GM12878 (cell line): ENCODE data around the gene LRRC3C. TPM values are rescaled to one million over a fixed set of nuclear protein-coding genes. Genes with fewer than 3 reads are reported as not detected.

Experiments used
- ASH2L ChIP-seq: fragments of 300-600, 200-600 bp; sonication (generic); IDR thresholded peaks from 2 replicates; pipeline ENCODE4 v1.6.1; 2017; ENCODE audit warnings: low read depth, mild to moderate bottlenecking, borderline replicate concordance
- BACH1 ChIP-seq: fragments of 450-650 bp; IDR thresholded peaks from 2 replicates; pipeline ENCODE4 v1.6.1; 2017; ENCODE audit warnings: mild to moderate bottlenecking, borderline replicate concordance
- BHLHE40 ChIP-seq, 2 experiments: fragments of 450-650 bp in 1 of 2; IDR thresholded peaks; 2 replicates each; pipeline ENCODE4 v1.6.1; 2011 to 2017; ENCODE audit warnings: low read depth in 2 of 2, borderline replicate concordance in 1 of 2, improper control_type of control experiment in 1 of 2, low read length in 1 of 2, mild to moderate bottlenecking in 1 of 2
- FOS ChIP-seq: IDR thresholded peaks from 3 replicates; pipeline ENCODE4 v1.6.1; 2011; ENCODE audit warnings: borderline replicate concordance; ENCODE audit not compliant: insufficient read length; ENCODE audit errors: extremely low read depth
- HDAC6 ChIP-seq: fragments of 200-600 bp; sonication (generic); IDR thresholded peaks from one replicate; pipeline ENCODE4 v1.8.0; 2017; ENCODE audit warnings: antibody characterized with exemption; ENCODE audit not compliant: unreplicated experiment
- LARP7 ChIP-seq: fragments of 450-650 bp; IDR thresholded peaks from 2 replicates; pipeline ENCODE4 v1.6.1; 2017; ENCODE audit warnings: mild to moderate bottlenecking
- MTA2 ChIP-seq: fragments of 450-650 bp; IDR thresholded peaks from 2 replicates; pipeline ENCODE4 v1.6.1; 2016; ENCODE audit warnings: low read depth, mild to moderate bottlenecking, moderate library complexity
- NBN ChIP-seq: fragments of 450-650 bp; IDR thresholded peaks from 2 replicates; pipeline ENCODE4 v1.6.1; 2016
- NFYA ChIP-seq: IDR thresholded peaks from 2 replicates; pipeline ENCODE4 v1.6.1; 2011; ENCODE audit warnings: low read depth, mild to moderate bottlenecking, low read length, improper control_type of control experiment, borderline replicate concordance
- NFYB ChIP-seq: IDR thresholded peaks from 2 replicates; pipeline ENCODE4 v1.6.1; 2011; ENCODE audit warnings: low read depth, mild to moderate bottlenecking, low read length, improper control_type of control experiment, moderate library complexity; ENCODE audit not compliant: insufficient read depth
- NR2C1 ChIP-seq: fragments of 450-650 bp; IDR thresholded peaks from 2 replicates; pipeline ENCODE4 v1.6.1; 2017; ENCODE audit warnings: antibody characterized with exemption, mild to moderate bottlenecking, moderate library complexity
- PML ChIP-seq: IDR thresholded peaks from 2 replicates; pipeline ENCODE4 v1.6.1; 2012; ENCODE audit warnings: low read length, inconsistent platforms
- SREBF1 ChIP-seq: IDR thresholded peaks from 2 replicates; pipeline ENCODE4 v1.6.1; 2012; ENCODE audit warnings: mild to moderate bottlenecking, low read length
- STAT3 ChIP-seq: IDR thresholded peaks from 2 replicates; pipeline ENCODE4 v1.6.1; 2011; ENCODE audit warnings: low read depth, low read length, improper control_type of control experiment
- TARDBP ChIP-seq: IDR thresholded peaks from 2 replicates; pipeline ENCODE4 v1.6.1; 2016; ENCODE audit warnings: borderline replicate concordance
- TCF12 ChIP-seq: IDR thresholded peaks from 2 replicates; pipeline ENCODE4 v1.6.1; 2011; ENCODE audit warnings: low read depth, mild to moderate bottlenecking, low read length
- WRNIP1 ChIP-seq: IDR thresholded peaks from 2 replicates; pipeline ENCODE4 v1.6.1; 2011; ENCODE audit warnings: low read depth, low read length, improper control_type of control experiment, borderline replicate concordance
- ZBED1 ChIP-seq: IDR thresholded peaks from 2 replicates; pipeline ENCODE4 v1.6.1; 2016; ENCODE audit warnings: borderline replicate concordance
- ZZZ3 ChIP-seq: IDR thresholded peaks from 2 replicates; pipeline ENCODE4 v1.6.1; 2011; ENCODE audit warnings: low read depth; ENCODE audit not compliant: control insufficient read depth, insufficient read length
- polyA plus RNA-seq, 11 experiments: library from polyadenylated mRNA; depleted of rRNA in 4 of 11; unstranded in 6 of 11; stranded (reverse) in 5 of 11; fragments of >200 nt; fragmentation: Nextera tagmentation in 4 of 11; fragmentation: Illumina TruSeq in 1 of 11; extraction: Ambion mirVana in 4 of 11; extraction: Trizol in 1 of 11; gene quantifications; 1 replicate in 1 of 11; 2 replicates in 10 of 11; pipeline versions ENCODE4 v1.2.1 to v1.2.3, GENCODE V29; 2011 to 2016; ENCODE audit warnings: inconsistent platforms in 2 of 11, missing spikeins in 2 of 11, low read depth in 1 of 11
- total RNA-seq, 4 experiments: library from RNA; depleted of rRNA in 3 of 4; stranded (reverse); fragments of >200 nt in 3 of 4; fragmentation: Illumina TruSeq in 1 of 4; extraction: Trizol in 1 of 4; gene quantifications; 2 replicates each; pipeline versions ENCODE4 v1.2.1 to v1.2.3, GENCODE V29; 2013 to 2021
- TF ChIP-seq, protein P1 (sequence below): fragments of 150-350 bp; IDR thresholded peaks from 2 replicates; pipeline ENCODE4 v1.6.1; 2016; ENCODE audit warnings: low read depth, low read length
- TF ChIP-seq, protein P2 (sequence below): IDR thresholded peaks from 2 replicates; pipeline ENCODE4 v1.6.1; 2012; ENCODE audit warnings: mild to moderate bottlenecking, low read depth, low read length
- TF ChIP-seq, protein P3 (sequence below): fragments of 450-650 bp; IDR thresholded peaks from 2 replicates; pipeline ENCODE4 v1.6.1; 2017; ENCODE audit warnings: mild to moderate bottlenecking

The LRRC3C gene
- total and polyA plus RNA-seq, 10 of the 15 experiments (the other 5 are each of a cell fraction or from before 2014, with no cell fraction given), result not detected

DNA sequence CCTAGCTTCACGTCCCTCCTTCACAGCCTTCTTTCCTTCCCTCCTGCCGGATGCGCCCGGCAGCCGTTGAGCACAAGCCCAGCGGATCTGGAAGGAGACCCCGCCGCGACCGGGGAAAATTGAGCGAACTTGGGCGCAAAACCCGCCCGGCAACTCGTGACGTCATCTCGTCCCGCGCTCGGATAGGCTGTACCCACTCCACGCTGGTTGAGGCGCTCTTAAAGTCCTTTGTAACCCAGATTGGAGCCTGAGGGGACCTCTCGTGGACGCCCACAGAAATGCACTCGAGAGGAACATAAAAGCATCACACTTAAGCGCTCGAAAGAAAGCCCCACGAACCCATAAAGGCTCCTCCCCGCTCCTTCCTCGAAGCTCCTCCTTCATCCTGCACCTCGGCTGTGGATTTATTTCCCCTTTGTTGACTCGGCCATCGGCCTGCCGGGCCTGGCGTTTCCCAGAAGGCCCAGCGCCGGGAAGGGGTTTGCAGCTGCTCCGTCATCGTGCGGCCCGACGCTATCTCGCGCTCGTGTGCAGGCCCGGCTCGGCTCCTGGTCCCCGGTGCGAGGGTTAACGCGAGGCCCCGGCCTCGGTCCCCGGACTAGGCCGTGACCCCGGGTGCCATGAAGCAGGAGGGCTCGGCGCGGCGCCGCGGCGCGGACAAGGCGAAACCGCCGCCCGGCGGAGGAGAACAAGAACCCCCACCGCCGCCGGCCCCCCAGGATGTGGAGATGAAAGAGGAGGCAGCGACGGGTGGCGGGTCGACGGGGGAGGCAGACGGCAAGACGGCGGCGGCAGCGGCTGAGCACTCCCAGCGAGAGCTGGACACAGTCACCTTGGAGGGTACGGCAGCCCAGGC, 53.0 kb downstream of the LRRC3C start, which contains the start of gene PSMD3 (continued):
- peak; percentile 100 for TF ChIP-seq NBN
- no peak for TF ChIP-seq HDAC6
- TF ChIP-seq WRNIP1, result 0 out of 2 replicates have a peak, but pooled peaks have one; percentile 83
- TF ChIP-seq SREBF1, result no peak
- no peak; the same call in 1 of the 2 replicates for TF ChIP-seq MTA2
- TF ChIP-seq BACH1, result peak; percentile 82
- peak; percentile 72 to 77 for TF ChIP-seq BHLHE40 (IDR thresholded peaks at IDR 0.05; ENCODE audit: borderline replicate concordance in 1 of 2, low read depth in 2 of 2, low read length in 1 of 2)
- no peak for TF ChIP-seq ZBED1
- no peak for TF ChIP-seq NFYA
- TF ChIP-seq, protein P1, sequence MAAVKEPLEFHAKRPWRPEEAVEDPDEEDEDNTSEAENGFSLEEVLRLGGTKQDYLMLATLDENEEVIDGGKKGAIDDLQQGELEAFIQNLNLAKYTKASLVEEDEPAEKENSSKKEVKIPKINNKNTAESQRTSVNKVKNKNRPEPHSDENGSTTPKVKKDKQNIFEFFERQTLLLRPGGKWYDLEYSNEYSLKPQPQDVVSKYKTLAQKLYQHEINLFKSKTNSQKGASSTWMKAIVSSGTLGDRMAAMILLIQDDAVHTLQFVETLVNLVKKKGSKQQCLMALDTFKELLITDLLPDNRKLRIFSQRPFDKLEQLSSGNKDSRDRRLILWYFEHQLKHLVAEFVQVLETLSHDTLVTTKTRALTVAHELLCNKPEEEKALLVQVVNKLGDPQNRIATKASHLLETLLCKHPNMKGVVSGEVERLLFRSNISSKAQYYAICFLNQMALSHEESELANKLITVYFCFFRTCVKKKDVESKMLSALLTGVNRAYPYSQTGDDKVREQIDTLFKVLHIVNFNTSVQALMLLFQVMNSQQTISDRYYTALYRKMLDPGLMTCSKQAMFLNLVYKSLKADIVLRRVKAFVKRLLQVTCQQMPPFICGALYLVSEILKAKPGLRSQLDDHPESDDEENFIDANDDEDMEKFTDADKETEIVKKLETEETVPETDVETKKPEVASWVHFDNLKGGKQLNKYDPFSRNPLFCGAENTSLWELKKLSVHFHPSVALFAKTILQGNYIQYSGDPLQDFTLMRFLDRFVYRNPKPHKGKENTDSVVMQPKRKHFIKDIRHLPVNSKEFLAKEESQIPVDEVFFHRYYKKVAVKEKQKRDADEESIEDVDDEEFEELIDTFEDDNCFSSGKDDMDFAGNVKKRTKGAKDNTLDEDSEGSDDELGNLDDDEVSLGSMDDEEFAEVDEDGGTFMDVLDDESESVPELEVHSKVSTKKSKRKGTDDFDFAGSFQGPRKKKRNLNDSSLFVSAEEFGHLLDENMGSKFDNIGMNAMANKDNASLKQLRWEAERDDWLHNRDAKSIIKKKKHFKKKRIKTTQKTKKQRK, result peak; percentile 84
- TF ChIP-seq, protein P2, sequence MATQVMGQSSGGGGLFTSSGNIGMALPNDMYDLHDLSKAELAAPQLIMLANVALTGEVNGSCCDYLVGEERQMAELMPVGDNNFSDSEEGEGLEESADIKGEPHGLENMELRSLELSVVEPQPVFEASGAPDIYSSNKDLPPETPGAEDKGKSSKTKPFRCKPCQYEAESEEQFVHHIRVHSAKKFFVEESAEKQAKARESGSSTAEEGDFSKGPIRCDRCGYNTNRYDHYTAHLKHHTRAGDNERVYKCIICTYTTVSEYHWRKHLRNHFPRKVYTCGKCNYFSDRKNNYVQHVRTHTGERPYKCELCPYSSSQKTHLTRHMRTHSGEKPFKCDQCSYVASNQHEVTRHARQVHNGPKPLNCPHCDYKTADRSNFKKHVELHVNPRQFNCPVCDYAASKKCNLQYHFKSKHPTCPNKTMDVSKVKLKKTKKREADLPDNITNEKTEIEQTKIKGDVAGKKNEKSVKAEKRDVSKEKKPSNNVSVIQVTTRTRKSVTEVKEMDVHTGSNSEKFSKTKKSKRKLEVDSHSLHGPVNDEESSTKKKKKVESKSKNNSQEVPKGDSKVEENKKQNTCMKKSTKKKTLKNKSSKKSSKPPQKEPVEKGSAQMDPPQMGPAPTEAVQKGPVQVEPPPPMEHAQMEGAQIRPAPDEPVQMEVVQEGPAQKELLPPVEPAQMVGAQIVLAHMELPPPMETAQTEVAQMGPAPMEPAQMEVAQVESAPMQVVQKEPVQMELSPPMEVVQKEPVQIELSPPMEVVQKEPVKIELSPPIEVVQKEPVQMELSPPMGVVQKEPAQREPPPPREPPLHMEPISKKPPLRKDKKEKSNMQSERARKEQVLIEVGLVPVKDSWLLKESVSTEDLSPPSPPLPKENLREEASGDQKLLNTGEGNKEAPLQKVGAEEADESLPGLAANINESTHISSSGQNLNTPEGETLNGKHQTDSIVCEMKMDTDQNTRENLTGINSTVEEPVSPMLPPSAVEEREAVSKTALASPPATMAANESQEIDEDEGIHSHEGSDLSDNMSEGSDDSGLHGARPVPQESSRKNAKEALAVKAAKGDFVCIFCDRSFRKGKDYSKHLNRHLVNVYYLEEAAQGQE, result no peak
- TF ChIP-seq PML, result peak; percentile 82; the same call in 1 of the 2 replicates
- peak; percentile 76; the same call in 1 of the 2 replicates for TF ChIP-seq NFYB
- peak; percentile 71 for TF ChIP-seq NR2C1
- TF ChIP-seq LARP7, result peak; percentile 99
- TF ChIP-seq FOS, result no peak
- TF ChIP-seq TARDBP, result peak; percentile 94
- TF ChIP-seq, protein P3, sequence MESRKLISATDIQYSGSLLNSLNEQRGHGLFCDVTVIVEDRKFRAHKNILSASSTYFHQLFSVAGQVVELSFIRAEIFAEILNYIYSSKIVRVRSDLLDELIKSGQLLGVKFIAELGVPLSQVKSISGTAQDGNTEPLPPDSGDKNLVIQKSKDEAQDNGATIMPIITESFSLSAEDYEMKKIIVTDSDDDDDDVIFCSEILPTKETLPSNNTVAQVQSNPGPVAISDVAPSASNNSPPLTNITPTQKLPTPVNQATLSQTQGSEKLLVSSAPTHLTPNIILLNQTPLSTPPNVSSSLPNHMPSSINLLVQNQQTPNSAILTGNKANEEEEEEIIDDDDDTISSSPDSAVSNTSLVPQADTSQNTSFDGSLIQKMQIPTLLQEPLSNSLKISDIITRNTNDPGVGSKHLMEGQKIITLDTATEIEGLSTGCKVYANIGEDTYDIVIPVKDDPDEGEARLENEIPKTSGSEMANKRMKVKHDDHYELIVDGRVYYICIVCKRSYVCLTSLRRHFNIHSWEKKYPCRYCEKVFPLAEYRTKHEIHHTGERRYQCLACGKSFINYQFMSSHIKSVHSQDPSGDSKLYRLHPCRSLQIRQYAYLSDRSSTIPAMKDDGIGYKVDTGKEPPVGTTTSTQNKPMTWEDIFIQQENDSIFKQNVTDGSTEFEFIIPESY, result no peak
- peak; percentile 89; the same call in 1 of the 2 replicates for TF ChIP-seq ASH2L
- TF ChIP-seq STAT3, result no peak
- TF ChIP-seq TCF12, result peak; percentile 87
- no peak for TF ChIP-seq ZZZ3
